Measurements from ENCODE around the gene PLAU.

GRCh38 chr10:73941300-73941699 is 30.4 kb downstream of the PLAU start:
- TF ChIP-seq CTCF (IDR thresholded peaks at IDR 0.05) (no peak), EZH2 (IDR thresholded peaks at IDR 0.05) (no peak), EZH2phosphoT487 (IDR thresholded peaks at IDR 0.05) (no peak)
